NB4 (cell line): ENCODE data around the gene FGF23.

Experiments
- DNase-seq: peaks from one replicate; pipeline ENCODE4 v3.0.0; 2010; ENCODE audit warnings: low read depth
- H3K4me3 ChIP-seq: one replicate; pipeline ENCODE4 v1.5.1; 2011; ENCODE audit warnings: mild to moderate bottlenecking, low read depth, low read length, moderate library complexity
- CTCF ChIP-seq: IDR thresholded peaks from one replicate; pipeline ENCODE4 v1.5.1; 2012; ENCODE audit warnings: low read depth, low read length
- MAX ChIP-seq: IDR thresholded peaks from 2 replicates; pipeline ENCODE4 v1.6.1; 2011; ENCODE audit warnings: low read depth, low read length
- MYC ChIP-seq: IDR thresholded peaks from 2 replicates; pipeline ENCODE4 v1.6.1; 2011; ENCODE audit warnings: low read depth, low read length
- POLR2A ChIP-seq: IDR thresholded peaks from 2 replicates; pipeline ENCODE4 v1.6.1; 2011; ENCODE audit warnings: mild to moderate bottlenecking; ENCODE audit not compliant: insufficient read length; ENCODE audit errors: extremely low read depth

Gene FGF23

GRCh38 chr12:4379405-4379804 lies at the start of gene FGF23:
TSS of gene FGF23 (minus strand) at chr12:4379712. CDS start at chr12:4379582, 130 bp downstream.
- DNase-seq, result no peak
- H3K4me3 ChIP-seq, result no peak within 1 kb of the TSS
- TF ChIP-seq MYC (no peak), MAX (no peak), POLR2A (no peak), CTCF (no peak)

GRCh38 chr12:4424422-4424821 lies 44.9 kb upstream of the FGF23 start:
- no peak overlapping the region for H3K4me3 ChIP-seq
- TF ChIP-seq POLR2A, result no peak
- no peak for TF ChIP-seq MYC
- TF ChIP-seq MAX, result no peak
- TF ChIP-seq CTCF, result no peak
- DNase-seq, result no peak

GRCh38 chr12:4423528-4424195 lies 44.1 kb upstream of the FGF23 start:
- DNase-seq, result no peak
- TF ChIP-seq CTCF (no peak), MYC (no peak), MAX (no peak), POLR2A (no peak)
- no peak overlapping the region for H3K4me3 ChIP-seq

GRCh38 chr12:4422985-4423384 lies 43.5 kb upstream of the FGF23 start:
- no peak for DNase-seq
- H3K4me3 ChIP-seq, result no peak overlapping the region
- TF ChIP-seq MAX, result no peak
- TF ChIP-seq CTCF, result no peak
- TF ChIP-seq POLR2A, result no peak
- no peak for TF ChIP-seq MYC

GRCh38 chr12:4421590-4422031 lies 42.1 kb upstream of the FGF23 start:
- H3K4me3 ChIP-seq, result no peak overlapping the region
- TF ChIP-seq CTCF (peak; percentile 25), MYC (no peak)
- DNase-seq, result peak; percentile 68
